ENCODE results near the gene ALDH1L1. TPM values are rescaled to one million over a fixed set of nuclear protein-coding genes. Genes with fewer than 3 reads are reported as not detected.

ALDH1L1 gene
- total RNA-seq, 1 experiment from 2014 or later, result 0.41 TPM

- Mint-ChIP-seq H3K4me1 (ENCODE audit: low read depth, unreplicated experiment) (no peaks in the 10 kb centered on the region), H3K4me3 (ENCODE audit: unreplicated experiment) (no peak overlapping the region), H3K27ac (ENCODE audit: unreplicated experiment) (no peak overlapping the region), H3K27me3 (ENCODE audit: insufficient read depth, unreplicated experiment) (peaks cover 8% of the 10 kb centered on the region), H3K9me3 (ENCODE audit: unreplicated experiment) (no peaks in the 10 kb centered on the region), H3K36me3 (ENCODE audit: insufficient read depth, unreplicated experiment) (no peaks in the 10 kb centered on the region)
- BruUV-seq (replicated peaks), result no TSS peak
- DNase-seq, result no peak
- Histone ChIP-seq H3K9me3 (no peaks in the 10 kb centered on the region), H3K27me3 (replicated peaks; ENCODE audit: control insufficient read depth, insufficient read depth, low read length) (no peaks in the 10 kb centered on the region), H3K4me1 (no peaks in the 10 kb centered on the region), H3K36me3 (ENCODE audit: control insufficient read depth, insufficient read depth, low read length) (no peaks in the 10 kb centered on the region), H3K4me3 (ENCODE audit: low read depth, low read length) (no peak overlapping the region)
- intact Hi-C loops (cut with micrococcal nuclease; ENCODE audit: unreplicated experiment), result no loop called here
- ChIA-PET CTCF (no interaction called here), POLR2A (no interaction called here)
- TF ChIP-seq, protein P1, sequence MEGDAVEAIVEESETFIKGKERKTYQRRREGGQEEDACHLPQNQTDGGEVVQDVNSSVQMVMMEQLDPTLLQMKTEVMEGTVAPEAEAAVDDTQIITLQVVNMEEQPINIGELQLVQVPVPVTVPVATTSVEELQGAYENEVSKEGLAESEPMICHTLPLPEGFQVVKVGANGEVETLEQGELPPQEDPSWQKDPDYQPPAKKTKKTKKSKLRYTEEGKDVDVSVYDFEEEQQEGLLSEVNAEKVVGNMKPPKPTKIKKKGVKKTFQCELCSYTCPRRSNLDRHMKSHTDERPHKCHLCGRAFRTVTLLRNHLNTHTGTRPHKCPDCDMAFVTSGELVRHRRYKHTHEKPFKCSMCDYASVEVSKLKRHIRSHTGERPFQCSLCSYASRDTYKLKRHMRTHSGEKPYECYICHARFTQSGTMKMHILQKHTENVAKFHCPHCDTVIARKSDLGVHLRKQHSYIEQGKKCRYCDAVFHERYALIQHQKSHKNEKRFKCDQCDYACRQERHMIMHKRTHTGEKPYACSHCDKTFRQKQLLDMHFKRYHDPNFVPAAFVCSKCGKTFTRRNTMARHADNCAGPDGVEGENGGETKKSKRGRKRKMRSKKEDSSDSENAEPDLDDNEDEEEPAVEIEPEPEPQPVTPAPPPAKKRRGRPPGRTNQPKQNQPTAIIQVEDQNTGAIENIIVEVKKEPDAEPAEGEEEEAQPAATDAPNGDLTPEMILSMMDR (IDR thresholded peaks at IDR 0.05; ENCODE audit: insufficient read depth in 1 of 2, low read depth in 1 of 2, low read length in 1 of 2, severe bottlenecking in 1 of 2, unreplicated experiment in 1 of 2), result no peak
These were observed 37.7 kb downstream of the ALDH1L1 start for GRCh38 chr3:126142652-126143051.

- Histone ChIP-seq H3K4me1 (no peaks in the 10 kb centered on the region), H3K27me3 (replicated peaks; ENCODE audit: control insufficient read depth, insufficient read depth, low read length) (no peaks in the 10 kb centered on the region), H3K36me3 (ENCODE audit: control insufficient read depth, insufficient read depth, low read length) (no peaks in the 10 kb centered on the region), H3K9me3 (no peaks in the 10 kb centered on the region), H3K4me3 (ENCODE audit: low read depth, low read length) (no peak overlapping the region)
- Mint-ChIP-seq H3K27me3 (ENCODE audit: insufficient read depth, unreplicated experiment) (peaks cover 11% of the 10 kb centered on the region), H3K36me3 (ENCODE audit: insufficient read depth, unreplicated experiment) (no peaks in the 10 kb centered on the region), H3K4me1 (ENCODE audit: low read depth, unreplicated experiment) (no peaks in the 10 kb centered on the region), H3K27ac (ENCODE audit: unreplicated experiment) (no peak overlapping the region), H3K4me3 (ENCODE audit: unreplicated experiment) (no peak overlapping the region), H3K9me3 (ENCODE audit: unreplicated experiment) (no peaks in the 10 kb centered on the region)
- intact Hi-C loops (cut with micrococcal nuclease; ENCODE audit: unreplicated experiment), result loop anchor here (10.0 kb wide), 1 partner anchor 77 kb away; no protein-coding TSS in a partner anchor
- DNase-seq, result no peak
- POLR2A ChIA-PET, result no interaction called here
- TF ChIP-seq, protein P1 (IDR thresholded peaks at IDR 0.05; ENCODE audit: insufficient read depth in 1 of 2, low read depth in 1 of 2, low read length in 1 of 2, severe bottlenecking in 1 of 2, unreplicated experiment in 1 of 2), result no peak
- BruUV-seq (replicated peaks), result no TSS peak
- CTCF ChIA-PET, result no interaction called here
These were observed 42.8 kb downstream of the ALDH1L1 start for GRCh38 chr3:126137490-126138130.

DNA sequence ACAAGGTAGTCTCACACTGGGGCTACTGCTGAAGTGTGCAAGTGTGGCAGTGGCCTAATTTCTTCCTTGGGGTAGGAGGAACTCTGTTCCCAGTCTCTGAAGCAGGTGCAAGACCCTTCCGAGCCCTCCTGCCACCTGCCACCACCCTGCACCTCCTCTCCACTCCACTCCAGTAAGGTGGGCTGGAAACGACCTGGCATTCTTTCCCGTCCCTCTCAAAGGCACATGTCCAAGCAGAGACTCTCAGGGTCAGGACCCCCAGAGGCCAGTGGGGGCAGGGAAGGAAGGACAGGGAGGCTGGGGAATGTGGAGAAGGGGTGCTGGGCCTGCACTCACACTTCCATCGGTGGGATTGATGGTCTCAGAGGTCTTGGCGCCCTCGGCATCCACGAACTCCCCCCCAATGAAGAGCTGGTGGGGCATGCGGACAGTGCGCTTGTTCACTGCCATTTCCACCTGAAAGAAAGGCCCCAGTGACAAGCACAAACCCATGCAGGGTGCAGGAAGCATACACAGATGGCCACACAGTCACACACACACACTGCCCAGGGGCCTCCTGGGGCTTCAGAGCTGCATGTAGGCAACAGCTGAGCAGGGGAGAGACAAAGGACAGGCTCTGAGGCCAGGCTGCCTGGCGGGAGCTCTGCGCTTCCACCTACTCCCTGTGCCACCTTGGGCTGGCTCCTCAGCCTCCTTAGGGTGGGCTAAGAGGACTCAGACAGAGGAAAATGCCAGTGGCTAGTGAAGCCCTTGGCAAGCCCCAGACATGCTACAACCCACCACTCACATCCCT lies 43.8 kb downstream of the ALDH1L1 start:
- ChIA-PET CTCF (no interaction called here), POLR2A (no interaction called here)
- DNase-seq, result no peak
- intact Hi-C loops (cut with micrococcal nuclease; ENCODE audit: unreplicated experiment), result loop anchor here (10.0 kb wide), 1 partner anchor 78 kb away; no protein-coding TSS in a partner anchor
- Histone ChIP-seq H3K36me3 (ENCODE audit: control insufficient read depth, insufficient read depth, low read length) (no peaks in the 10 kb centered on the region), H3K4me1 (no peaks in the 10 kb centered on the region), H3K27me3 (replicated peaks; ENCODE audit: control insufficient read depth, insufficient read depth, low read length) (no peaks in the 10 kb centered on the region), H3K4me3 (ENCODE audit: low read depth, low read length) (no peak overlapping the region), H3K9me3 (no peaks in the 10 kb centered on the region)
- Mint-ChIP-seq H3K27me3 (ENCODE audit: insufficient read depth, unreplicated experiment) (peaks cover 11% of the 10 kb centered on the region), H3K4me3 (ENCODE audit: unreplicated experiment) (no peak overlapping the region), H3K27ac (ENCODE audit: unreplicated experiment) (no peak overlapping the region), H3K4me1 (ENCODE audit: low read depth, unreplicated experiment) (no peaks in the 10 kb centered on the region), H3K36me3 (ENCODE audit: insufficient read depth, unreplicated experiment) (no peaks in the 10 kb centered on the region), H3K9me3 (ENCODE audit: unreplicated experiment) (no peaks in the 10 kb centered on the region)
- no TSS peak for BruUV-seq (replicated peaks)
- TF ChIP-seq, protein P1 (IDR thresholded peaks at IDR 0.05; ENCODE audit: insufficient read depth in 1 of 2, low read depth in 1 of 2, low read length in 1 of 2, severe bottlenecking in 1 of 2, unreplicated experiment in 1 of 2), result no peak

Data from Caco-2 (cell line).